HCT116 (cell line): ENCODE measurements around the gene MAGED1. TPM values are rescaled to one million over a fixed set of nuclear protein-coding genes. Genes with fewer than 3 reads are reported as not detected.

Source experiments
- ATAC-seq: fragments of 200-7000 bp; cut with Tn5 transposase; 2 replicates; pipeline ENCODE4 v1.9.1; 2020; ENCODE audit warnings: mild to moderate bottlenecking, moderate library complexity
- BruUV-seq: library from RNA; stranded (reverse); fragments of 400-500 nt; replicated peaks from 2 replicates; lab custom pipeline; 2021; lab: Mats Ljungman, UMichigan
- CTCF ChIA-PET: fragments of 300-600 bp; sonication (Branson Sonifier 250); formaldehyde crosslinking; loops from one replicate; lab custom pipeline; 2021; ENCODE audit warnings: antibody characterized with exemption; lab: Charles Lee
- POLR2A ChIA-PET: fragments of 300-600, 350-600 bp; sonication (Branson Sonifier 250); formaldehyde crosslinking; loops from one replicate; lab custom pipeline; 2021; ENCODE audit warnings: antibody characterized with exemption; lab: Charles Lee
- RAD21 ChIA-PET, 2 experiments: fragments of 300-600 bp; sonication (Branson Sonifier 250); formaldehyde crosslinking; loops; one replicate each; lab custom pipeline; 2023; ENCODE audit warnings: low total read pairs in 2 of 2; ENCODE audit not compliant: uncharacterized antibody in 2 of 2, unreplicated experiment in 2 of 2, low non-redundant PET in 1 of 2; lab: Charles Lee
- DNase-seq: peaks from one replicate; pipeline ENCODE4 v3.0.0-alpha.2; 2010; ENCODE audit warnings: low read depth, low spot score
- H2AFZ ChIP-seq: fragments of 200-600 bp; shearing (Covaris generic), sonication (generic); 2 replicates; pipeline ENCODE4 v1.6.1; 2017; ENCODE audit warnings: low read depth, mixed run types, mixed read lengths, antibody characterized with exemption, low read length; ENCODE audit not compliant: poor library complexity, severe bottlenecking
- H3K27ac ChIP-seq: 2 replicates; pipeline ENCODE4 v1.5.1; 2012; ENCODE audit warnings: low read depth, low read length
- H3K27me3 ChIP-seq: fragments of 200-600 bp; sonication (generic); 2 replicates; pipeline ENCODE4 v1.6.1; 2016; ENCODE audit warnings: mixed run types, low read length, mixed read lengths; ENCODE audit not compliant: insufficient read depth
- H3K36me3 ChIP-seq, 2 experiments: fragments of 200-500 bp in 1 of 2; fragments of 200-600 bp in 1 of 2; sonication (Bioruptor generic) in 1 of 2; sonication (generic) in 1 of 2; 2 replicates each; pipeline versions ENCODE4 v1.5.1 to v1.6.1; 2014 to 2016; ENCODE audit warnings: low read length in 2 of 2, inconsistent platforms in 1 of 2, mixed read lengths in 1 of 2, mixed run types in 1 of 2; ENCODE audit not compliant: insufficient read depth in 2 of 2, control insufficient read depth in 1 of 2
- H3K4me1 ChIP-seq, 2 experiments: fragments of 200-600 bp in 1 of 2; sonication (generic) in 1 of 2; 2 replicates each; pipeline versions ENCODE4 v1.5.1 to v1.6.1; 2012 to 2017; ENCODE audit warnings: low read length in 2 of 2, inconsistent platforms in 1 of 2, mild to moderate bottlenecking in 1 of 2, mixed read lengths in 1 of 2, mixed run types in 1 of 2, moderate library complexity in 1 of 2; ENCODE audit not compliant: insufficient read depth in 2 of 2, control insufficient read depth in 1 of 2
- H3K4me2 ChIP-seq: fragments of 200-600 bp; sonication (generic); 2 replicates; pipeline ENCODE4 v1.6.1; 2017; ENCODE audit warnings: mixed run types, low read length, mixed read lengths
- H3K4me3 ChIP-seq, 2 experiments: fragments of 200-600 bp in 1 of 2; sonication (generic) in 1 of 2; replicated peaks in 1 of 2; 2 replicates each; pipeline ENCODE4 v1.5.1; 2011 to 2016; ENCODE audit warnings: low read length in 2 of 2, control low read depth in 1 of 2, low read depth in 1 of 2, mild to moderate bottlenecking in 1 of 2, mixed read lengths in 1 of 2, mixed run types in 1 of 2
- H3K79me2 ChIP-seq: fragments of 200-600 bp; sonication (generic); 2 replicates; pipeline ENCODE4 v1.6.1; 2017; ENCODE audit warnings: mild to moderate bottlenecking, mixed run types, low read length, moderate library complexity, mixed read lengths; ENCODE audit not compliant: insufficient read depth
- H3K9ac ChIP-seq: fragments of 200-600 bp; sonication (generic); 2 replicates; pipeline ENCODE4 v1.6.1; 2016; ENCODE audit warnings: low read length, mixed read lengths
- H3K9me2 ChIP-seq: fragments of 200-600 bp; sonication (generic), shearing (Covaris generic); 2 replicates; pipeline ENCODE4 v1.6.1; 2017; ENCODE audit warnings: mixed run types, mild to moderate bottlenecking, moderate library complexity; ENCODE audit not compliant: insufficient read depth
- H3K9me3 ChIP-seq, 2 experiments: fragments of 200-500 bp in 1 of 2; fragments of 200-600 bp in 1 of 2; sonication (Bioruptor generic) in 1 of 2; sonication (generic) in 1 of 2; 2 replicates each; pipeline ENCODE4 v1.6.1; 2014 to 2017; ENCODE audit warnings: low read length in 2 of 2, mixed read lengths in 2 of 2, inconsistent platforms in 1 of 2, low read depth in 1 of 2, mild to moderate bottlenecking in 1 of 2, mixed run types in 1 of 2, moderate library complexity in 1 of 2; ENCODE audit not compliant: control insufficient read depth in 1 of 2, insufficient read depth in 1 of 2
- H4K20me1 ChIP-seq: fragments of 200-600 bp; sonication (generic), shearing (Covaris generic); 2 replicates; pipeline ENCODE4 v1.6.1; 2017; ENCODE audit warnings: mixed run types, mild to moderate bottlenecking, moderate library complexity; ENCODE audit not compliant: insufficient read depth
- ATF3 ChIP-seq: IDR thresholded peaks from 2 replicates; pipeline ENCODE4 v1.6.1; 2012
- CBX3 ChIP-seq: IDR thresholded peaks from 2 replicates; pipeline ENCODE4 v1.6.1; 2012; ENCODE audit warnings: low read depth
- CEBPB ChIP-seq: IDR thresholded peaks from 2 replicates; pipeline ENCODE4 v1.6.1; 2012; ENCODE audit warnings: low read depth
- EGR1 ChIP-seq: IDR thresholded peaks from 2 replicates; pipeline ENCODE4 v1.6.1; 2012; ENCODE audit warnings: low read depth
- ELF1 ChIP-seq: IDR thresholded peaks from 2 replicates; pipeline ENCODE4 v1.6.1; 2012; ENCODE audit warnings: low read depth, borderline replicate concordance
- EZH2phosphoT487 ChIP-seq: fragments of 200-600 bp; IDR thresholded peaks from 2 replicates; pipeline ENCODE4 v1.6.1; 2018; ENCODE audit warnings: antibody characterized with exemption, borderline replicate concordance
- JUND ChIP-seq: IDR thresholded peaks from 2 replicates; pipeline ENCODE4 v1.6.1; 2012
- POLR2A ChIP-seq: IDR thresholded peaks from 2 replicates; pipeline ENCODE4 v1.7.0; 2011; ENCODE audit warnings: borderline replicate concordance; ENCODE audit not compliant: insufficient read depth, insufficient read length; ENCODE audit errors: extremely low read depth
- POLR2AphosphoS5 ChIP-seq: IDR thresholded peaks from 2 replicates; pipeline ENCODE4 v1.6.1; 2011; ENCODE audit warnings: mild to moderate bottlenecking, low read depth, low read length, moderate library complexity
- SIN3A ChIP-seq: IDR thresholded peaks from 2 replicates; pipeline ENCODE4 v1.6.1; 2012; ENCODE audit warnings: low read depth
- TCF7L2 ChIP-seq: IDR thresholded peaks from 2 replicates; pipeline ENCODE4 v1.7.0; 2011; ENCODE audit warnings: borderline replicate concordance, inconsistent platforms; ENCODE audit not compliant: insufficient read depth, insufficient read length; ENCODE audit errors: extremely low read depth
- ZFX ChIP-seq: fragments of 450-650 bp; IDR thresholded peaks from 2 replicates; pipeline ENCODE4 v1.6.1; 2017
- ZNF274 ChIP-seq: fragments of 200-500 bp; sonication (Bioruptor generic); IDR thresholded peaks from 2 replicates; pipeline ENCODE4 v1.6.1; 2014; ENCODE audit warnings: mild to moderate bottlenecking, low read depth, low read length, inconsistent platforms
- intact Hi-C: fragments of 100-400 bp; cut with micrococcal nuclease; formaldehyde crosslinking; loops from 2 replicates; pipeline ENCODE4 v1.10.0; 2022
- total RNA-seq: library from RNA; stranded (reverse); gene quantifications from one replicate; pipeline ENCODE4 v1.2.1, GENCODE V29; 2021; ENCODE audit not compliant: unreplicated experiment
- TF ChIP-seq, protein P1 (sequence below): IDR thresholded peaks from 2 replicates; pipeline ENCODE4 v1.6.1; 2012; ENCODE audit warnings: low read depth
- TF ChIP-seq, protein P2 (sequence below): IDR thresholded peaks from 2 replicates; pipeline ENCODE4 v1.6.1; 2012

MAGED1 gene
- total RNA-seq, 1 experiment from 2014 or later = 82.3 TPM

DNA sequence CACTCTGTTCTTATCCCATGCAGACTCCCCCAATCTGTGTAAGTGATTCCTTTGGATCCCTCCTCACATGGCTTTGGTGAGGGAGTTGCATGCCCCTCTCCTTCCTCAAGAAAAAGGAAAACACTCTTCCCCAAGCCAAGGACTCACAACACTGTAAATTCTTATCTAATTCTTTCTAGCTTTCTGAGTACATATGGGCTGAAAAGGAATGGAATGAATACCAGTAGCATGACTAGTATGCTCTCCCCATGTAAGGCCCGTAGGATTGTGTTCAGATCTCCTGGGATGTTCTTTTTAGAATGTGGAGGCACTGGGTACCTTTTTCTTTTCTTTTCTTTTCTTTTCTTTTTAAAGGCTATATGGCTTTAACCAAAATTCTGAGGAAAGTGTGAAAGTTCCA is 17.0 kb upstream of the MAGED1 start:
- RAD21 ChIA-PET = no interaction called here
- CTCF ChIA-PET = no interaction called here
- H3K27ac ChIP-seq = no peak overlapping the region
- H3K4me2 ChIP-seq = no peak overlapping the region
- TF ChIP-seq SIN3A (no peak), TCF7L2 (no peak), EGR1 (no peak), ZNF274 (no peak), CBX3 (no peak), POLR2A (no peak), CEBPB (no peak), POLR2AphosphoS5 (no peak), ATF3 (no peak), ELF1 (no peak), EZH2phosphoT487 (no peak), JUND (no peak), ZFX (no peak)
- TF ChIP-seq, protein P1, sequence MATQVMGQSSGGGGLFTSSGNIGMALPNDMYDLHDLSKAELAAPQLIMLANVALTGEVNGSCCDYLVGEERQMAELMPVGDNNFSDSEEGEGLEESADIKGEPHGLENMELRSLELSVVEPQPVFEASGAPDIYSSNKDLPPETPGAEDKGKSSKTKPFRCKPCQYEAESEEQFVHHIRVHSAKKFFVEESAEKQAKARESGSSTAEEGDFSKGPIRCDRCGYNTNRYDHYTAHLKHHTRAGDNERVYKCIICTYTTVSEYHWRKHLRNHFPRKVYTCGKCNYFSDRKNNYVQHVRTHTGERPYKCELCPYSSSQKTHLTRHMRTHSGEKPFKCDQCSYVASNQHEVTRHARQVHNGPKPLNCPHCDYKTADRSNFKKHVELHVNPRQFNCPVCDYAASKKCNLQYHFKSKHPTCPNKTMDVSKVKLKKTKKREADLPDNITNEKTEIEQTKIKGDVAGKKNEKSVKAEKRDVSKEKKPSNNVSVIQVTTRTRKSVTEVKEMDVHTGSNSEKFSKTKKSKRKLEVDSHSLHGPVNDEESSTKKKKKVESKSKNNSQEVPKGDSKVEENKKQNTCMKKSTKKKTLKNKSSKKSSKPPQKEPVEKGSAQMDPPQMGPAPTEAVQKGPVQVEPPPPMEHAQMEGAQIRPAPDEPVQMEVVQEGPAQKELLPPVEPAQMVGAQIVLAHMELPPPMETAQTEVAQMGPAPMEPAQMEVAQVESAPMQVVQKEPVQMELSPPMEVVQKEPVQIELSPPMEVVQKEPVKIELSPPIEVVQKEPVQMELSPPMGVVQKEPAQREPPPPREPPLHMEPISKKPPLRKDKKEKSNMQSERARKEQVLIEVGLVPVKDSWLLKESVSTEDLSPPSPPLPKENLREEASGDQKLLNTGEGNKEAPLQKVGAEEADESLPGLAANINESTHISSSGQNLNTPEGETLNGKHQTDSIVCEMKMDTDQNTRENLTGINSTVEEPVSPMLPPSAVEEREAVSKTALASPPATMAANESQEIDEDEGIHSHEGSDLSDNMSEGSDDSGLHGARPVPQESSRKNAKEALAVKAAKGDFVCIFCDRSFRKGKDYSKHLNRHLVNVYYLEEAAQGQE = no peak
- TF ChIP-seq, protein P2, sequence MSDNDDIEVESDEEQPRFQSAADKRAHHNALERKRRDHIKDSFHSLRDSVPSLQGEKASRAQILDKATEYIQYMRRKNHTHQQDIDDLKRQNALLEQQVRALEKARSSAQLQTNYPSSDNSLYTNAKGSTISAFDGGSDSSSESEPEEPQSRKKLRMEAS = no peak
- no peaks in the 10 kb centered on the region for H3K27me3 ChIP-seq
- ATAC-seq (no peak), DNase-seq (no peak)
- H3K4me3 ChIP-seq = no peak overlapping the region
- H4K20me1 ChIP-seq = no peaks in the 10 kb centered on the region
- H3K9me3 ChIP-seq = no peaks in the 10 kb centered on the region
- H3K9me2 ChIP-seq = no peaks in the 10 kb centered on the region
- H3K79me2 ChIP-seq = 0 out of 2 replicates have a peak, but pooled peaks cover 5% of the 10 kb centered on the region
- H3K36me3 ChIP-seq = no peaks in the 10 kb centered on the region
- H3K9ac ChIP-seq = no peak overlapping the region
- intact Hi-C loops = no loop called here
- H3K4me1 ChIP-seq = no peaks in the 10 kb centered on the region
- no peak overlapping the region for H2AFZ ChIP-seq
- BruUV-seq = no TSS peak
- POLR2A ChIA-PET = no interaction called here
